Progenitor cell of endocrine pancreas (in vitro differentiated cells): ENCODE results near the gene DLEU7. TPM values are rescaled to one million over a fixed set of nuclear protein-coding genes. Genes with fewer than 3 reads are reported as not detected.

ENCODE experiments used
- DNase-seq: peaks from one replicate; pipeline ENCODE4 v3.0.0; 2021; ENCODE audit warnings: low spot score; ENCODE audit not compliant: unreplicated experiment
- H3K27ac Mint-ChIP-seq: 2 replicates; pipeline ENCODE4 v1.8.0; 2021; ENCODE audit warnings: mild to moderate bottlenecking, moderate library complexity, mixed read lengths
- H3K27me3 Mint-ChIP-seq: 2 replicates; pipeline ENCODE4 v1.8.0; 2021; ENCODE audit warnings: mixed read lengths
- H3K36me3 Mint-ChIP-seq: 2 replicates; pipeline ENCODE4 v1.8.0; 2022; ENCODE audit warnings: mixed read lengths; ENCODE audit not compliant: insufficient read depth
- H3K4me1 Mint-ChIP-seq: 2 replicates; pipeline ENCODE4 v1.8.0; 2021; ENCODE audit warnings: low read depth, mixed read lengths
- H3K4me3 Mint-ChIP-seq: 2 replicates; pipeline ENCODE4 v1.8.0; 2021; ENCODE audit warnings: low read depth, mild to moderate bottlenecking, moderate library complexity, mixed read lengths
- H3K9me3 Mint-ChIP-seq: 2 replicates; pipeline ENCODE4 v1.8.0; 2021; ENCODE audit warnings: low read depth, mixed read lengths
- total RNA-seq: library from RNA; stranded (reverse); gene quantifications from 2 replicates; pipeline ENCODE4 v1.2.1, GENCODE V29; 2021
- TF ChIP-seq, protein P1 (sequence below): fragments of 200-600 bp; sonication (generic); IDR thresholded peaks from one replicate; pipeline ENCODE4 v1.5.0; 2021; ENCODE audit warnings: antibody characterized with exemption, mild to moderate bottlenecking; ENCODE audit not compliant: unreplicated experiment

Gene DLEU7
- total RNA-seq, 1 donor from 2014 or later, result 0.50 TPM

DNA sequence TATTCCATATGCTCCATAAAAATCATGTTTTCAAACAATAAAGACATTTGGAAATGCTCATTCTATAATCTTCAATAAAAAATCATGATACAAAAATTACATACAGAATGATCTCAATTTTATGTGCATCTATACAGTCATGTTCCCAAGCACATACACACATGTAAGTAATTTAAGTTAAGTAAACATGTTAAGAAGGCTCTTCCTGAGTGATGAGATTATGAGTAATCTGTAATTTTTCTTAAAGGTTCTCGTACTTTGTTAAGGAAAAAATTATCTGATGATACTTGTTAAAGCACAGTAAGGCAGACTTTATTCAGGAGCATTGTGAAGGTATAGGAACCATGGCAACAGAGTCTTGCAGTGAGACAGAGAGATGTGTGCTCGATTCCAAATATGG lies 30.0 kb upstream of the DLEU7 start:
- DNase-seq, result no peak
- Mint-ChIP-seq H3K9me3 (no peaks in the 10 kb centered on the region), H3K27me3 (no peaks in the 10 kb centered on the region), H3K27ac (no peak overlapping the region), H3K4me1 (no peaks in the 10 kb centered on the region), H3K36me3 (no peaks in the 10 kb centered on the region), H3K4me3 (no peak overlapping the region)
- TF ChIP-seq, protein P1, sequence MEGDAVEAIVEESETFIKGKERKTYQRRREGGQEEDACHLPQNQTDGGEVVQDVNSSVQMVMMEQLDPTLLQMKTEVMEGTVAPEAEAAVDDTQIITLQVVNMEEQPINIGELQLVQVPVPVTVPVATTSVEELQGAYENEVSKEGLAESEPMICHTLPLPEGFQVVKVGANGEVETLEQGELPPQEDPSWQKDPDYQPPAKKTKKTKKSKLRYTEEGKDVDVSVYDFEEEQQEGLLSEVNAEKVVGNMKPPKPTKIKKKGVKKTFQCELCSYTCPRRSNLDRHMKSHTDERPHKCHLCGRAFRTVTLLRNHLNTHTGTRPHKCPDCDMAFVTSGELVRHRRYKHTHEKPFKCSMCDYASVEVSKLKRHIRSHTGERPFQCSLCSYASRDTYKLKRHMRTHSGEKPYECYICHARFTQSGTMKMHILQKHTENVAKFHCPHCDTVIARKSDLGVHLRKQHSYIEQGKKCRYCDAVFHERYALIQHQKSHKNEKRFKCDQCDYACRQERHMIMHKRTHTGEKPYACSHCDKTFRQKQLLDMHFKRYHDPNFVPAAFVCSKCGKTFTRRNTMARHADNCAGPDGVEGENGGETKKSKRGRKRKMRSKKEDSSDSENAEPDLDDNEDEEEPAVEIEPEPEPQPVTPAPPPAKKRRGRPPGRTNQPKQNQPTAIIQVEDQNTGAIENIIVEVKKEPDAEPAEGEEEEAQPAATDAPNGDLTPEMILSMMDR, result no peak

DNA sequence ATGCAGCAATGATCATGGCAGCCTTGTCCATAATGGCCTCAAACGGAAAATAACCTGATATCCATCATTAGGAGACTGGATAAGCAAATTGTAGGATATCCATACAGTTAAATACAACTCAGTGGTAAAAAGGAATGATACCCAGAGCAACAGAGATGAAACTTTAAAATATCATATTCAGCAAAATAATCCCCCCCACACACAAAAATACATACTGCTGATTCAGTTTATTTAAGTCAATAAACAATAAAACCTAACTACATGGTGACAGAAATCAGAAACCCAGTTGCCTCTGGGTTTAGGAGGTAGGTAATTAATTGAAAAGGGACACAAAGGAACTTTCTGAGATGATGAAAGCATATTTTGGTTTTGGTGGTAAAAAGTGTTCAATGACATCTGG lies 27.9 kb upstream of the DLEU7 start:
- Mint-ChIP-seq H3K4me3 (no peak overlapping the region), H3K4me1 (no peaks in the 10 kb centered on the region), H3K27ac (no peak overlapping the region), H3K9me3 (no peaks in the 10 kb centered on the region), H3K36me3 (no peaks in the 10 kb centered on the region), H3K27me3 (peaks cover 3% of the 10 kb centered on the region)
- TF ChIP-seq, protein P1, result no peak
- DNase-seq, result no peak

DNA sequence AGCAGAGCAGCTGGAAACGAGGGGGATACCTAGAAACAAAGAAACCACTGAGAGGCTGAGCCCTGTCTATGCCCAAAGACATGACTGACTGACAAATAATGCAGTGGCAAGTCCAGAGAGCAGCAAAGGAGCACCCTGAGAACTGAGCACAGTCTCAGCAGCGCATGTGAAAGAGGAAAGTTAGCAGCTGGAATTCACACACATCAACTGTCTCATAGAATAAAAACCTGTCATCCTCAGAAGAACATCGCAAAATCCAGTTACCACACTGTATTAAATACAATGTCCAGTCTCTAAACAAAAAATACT lies 24.1 kb upstream of the DLEU7 start:
- TF ChIP-seq, protein P1, result no peak
- Mint-ChIP-seq H3K27me3 (peaks cover 3% of the 10 kb centered on the region), H3K4me3 (no peak overlapping the region), H3K36me3 (no peaks in the 10 kb centered on the region), H3K27ac (no peak overlapping the region), H3K4me1 (no peaks in the 10 kb centered on the region), H3K9me3 (peaks cover 3% of the 10 kb centered on the region)
- DNase-seq, result no peak

DNA sequence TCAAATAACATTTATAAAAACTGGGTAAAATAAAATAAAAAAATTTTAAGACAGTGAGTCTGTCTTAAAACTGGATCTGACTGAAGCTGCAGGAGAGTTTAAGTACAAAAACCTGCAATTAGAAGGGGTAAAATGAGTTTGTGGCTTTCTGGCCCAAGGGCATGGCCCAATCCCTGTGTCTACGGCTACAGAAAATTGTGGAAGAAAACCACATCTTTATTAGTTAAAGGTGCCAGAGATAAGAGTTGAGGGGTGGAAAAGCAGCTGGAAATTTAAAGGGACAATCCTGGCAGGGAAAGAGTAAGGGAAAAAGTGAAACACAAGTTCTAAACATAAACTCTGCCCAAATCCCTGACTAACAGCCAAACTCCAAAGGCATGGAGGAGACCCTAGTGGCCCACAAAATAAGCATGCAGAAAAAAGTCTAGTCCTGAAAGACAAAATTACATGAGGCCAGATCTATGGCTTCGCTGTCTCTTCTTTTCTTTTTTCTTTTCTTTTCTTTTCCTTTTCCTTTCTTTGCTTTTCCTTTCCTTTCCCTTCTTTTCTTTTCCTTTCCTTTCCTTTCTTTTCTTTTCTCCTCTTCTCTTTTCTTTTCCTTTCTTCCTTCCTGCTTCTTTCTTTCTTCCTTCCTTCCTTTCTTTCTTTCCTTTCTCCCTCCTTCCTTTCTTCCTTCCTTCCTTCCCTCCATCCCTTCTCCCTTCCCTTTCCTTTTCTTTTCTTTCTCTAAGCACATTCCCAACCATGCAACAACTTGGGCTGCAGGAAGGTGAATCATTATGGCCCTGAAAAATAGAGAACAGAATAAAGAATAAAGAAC lies 23.5 kb upstream of the DLEU7 start:
- no peak overlapping the region for H3K27ac Mint-ChIP-seq
- no peak overlapping the region for H3K4me3 Mint-ChIP-seq
- TF ChIP-seq, protein P1, result no peak
- no peaks in the 10 kb centered on the region for H3K4me1 Mint-ChIP-seq
- no peaks in the 10 kb centered on the region for H3K36me3 Mint-ChIP-seq
- peaks cover 3% of the 10 kb centered on the region for H3K27me3 Mint-ChIP-seq
- peaks cover 3% of the 10 kb centered on the region for H3K9me3 Mint-ChIP-seq
- DNase-seq, result no peak

DNA sequence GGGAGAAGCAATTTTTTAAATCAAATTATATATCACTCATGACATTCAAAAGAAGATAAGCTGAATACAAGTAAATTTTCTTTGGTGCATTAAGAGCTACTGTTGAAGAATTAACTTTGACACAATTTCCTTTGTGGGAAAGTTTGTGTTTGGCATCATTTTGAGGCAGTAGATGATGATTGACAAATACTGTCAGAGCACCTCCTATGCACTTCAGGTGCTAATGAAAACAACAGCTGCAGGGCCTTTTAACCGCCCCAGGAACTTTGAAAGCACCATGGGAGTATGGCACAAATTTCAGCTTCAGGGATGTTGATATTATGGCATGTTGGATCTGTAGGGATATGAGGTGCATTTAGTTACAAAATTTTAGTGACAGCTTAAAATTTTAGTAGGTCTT lies 21.0 kb upstream of the DLEU7 start:
- no peak for DNase-seq
- no peak overlapping the region for H3K27ac Mint-ChIP-seq
- TF ChIP-seq, protein P1, result no peak
- no peak overlapping the region for H3K4me3 Mint-ChIP-seq
- peaks cover 20% of the 10 kb centered on the region for H3K9me3 Mint-ChIP-seq
- peaks cover 3% of the 10 kb centered on the region for H3K27me3 Mint-ChIP-seq
- no peaks in the 10 kb centered on the region for H3K36me3 Mint-ChIP-seq
- no peaks in the 10 kb centered on the region for H3K4me1 Mint-ChIP-seq
